ENCODE results near the gene XRCC2.
"Not testable (repeated sequence)": the region's sequence is repeated elsewhere in the genome, so short reads cannot be mapped to it uniquely, and the experiment has no call there.

The XRCC2 gene

GRCh38 chr7:152654971-152655370, 21.0 kb downstream of the XRCC2 start:
- Mint-ChIP-seq H3K27me3 (ENCODE audit: low read depth, poor library complexity) (no peaks in the 10 kb centered on the region), H3K4me1 (no peaks in the 10 kb centered on the region), H3K4me3 (no peak overlapping the region), H3K9me3 (no peaks in the 10 kb centered on the region), H3K36me3 (ENCODE audit: low read depth) (peaks cover 61% of the 10 kb centered on the region), H3K27ac (no peak overlapping the region)
- DNase-seq: no peak
- TF ChIP-seq CTCF (IDR thresholded peaks at IDR 0.05): no peak

- Mint-ChIP-seq H3K4me3 (no peak overlapping the region), H3K4me1 (no peaks in the 10 kb centered on the region), H3K36me3 (ENCODE audit: low read depth) (peaks cover 81% of the 10 kb centered on the region), H3K27ac (peak overlapping the region; percentile 44), H3K27me3 (ENCODE audit: low read depth, poor library complexity) (no peaks in the 10 kb centered on the region), H3K9me3 (peaks cover 23% of the 10 kb centered on the region)
- TF ChIP-seq CTCF (IDR thresholded peaks at IDR 0.05): no peak
- DNase-seq: no peak
Measured at GRCh38 chr7:152649220-152649619, 26.7 kb downstream of the XRCC2 start.

GRCh38 chr7:152647009-152647408, 28.9 kb downstream of the XRCC2 start:
- Mint-ChIP-seq H3K27ac (no peak overlapping the region), H3K4me1 (no peaks in the 10 kb centered on the region), H3K36me3 (ENCODE audit: low read depth) (peaks cover 75% of the 10 kb centered on the region), H3K9me3 (peaks cover 23% of the 10 kb centered on the region), H3K27me3 (ENCODE audit: low read depth, poor library complexity) (no peaks in the 10 kb centered on the region), H3K4me3 (no peak overlapping the region)
- DNase-seq: no peak
- TF ChIP-seq CTCF (IDR thresholded peaks at IDR 0.05): no peak

- peaks cover 23% of the 10 kb centered on the region for H3K9me3 Mint-ChIP-seq
- H3K36me3 Mint-ChIP-seq (ENCODE audit: low read depth): peaks cover 71% of the 10 kb centered on the region
- DNase-seq; H3K4me3 Mint-ChIP-seq; H3K4me1 Mint-ChIP-seq; H3K27ac Mint-ChIP-seq; H3K27me3 Mint-ChIP-seq (ENCODE audit: low read depth, poor library complexity): not testable (repeated sequence)
Measured at GRCh38 chr7:152646579-152646978, 29.4 kb downstream of the XRCC2 start.

- peak overlapping the region; percentile 49 for H3K27ac Mint-ChIP-seq
- peaks cover 16% of the 10 kb centered on the region for H3K9me3 Mint-ChIP-seq
- H3K4me1 Mint-ChIP-seq: no peaks in the 10 kb centered on the region
- no peak overlapping the region for H3K4me3 Mint-ChIP-seq
- TF ChIP-seq CTCF (IDR thresholded peaks at IDR 0.05): no peak
- H3K27me3 Mint-ChIP-seq (ENCODE audit: low read depth, poor library complexity): peaks cover 3% of the 10 kb centered on the region
- peaks cover 61% of the 10 kb centered on the region for H3K36me3 Mint-ChIP-seq (ENCODE audit: low read depth)
- no peak for DNase-seq
Measured at GRCh38 chr7:152643979-152644559, 31.9 kb downstream of the XRCC2 start.

GRCh38 chr7:152641384-152641783, 34.6 kb downstream of the XRCC2 start:
- no peak overlapping the region for H3K27ac Mint-ChIP-seq
- H3K36me3 Mint-ChIP-seq (ENCODE audit: low read depth): peaks cover 34% of the 10 kb centered on the region
- no peak for TF ChIP-seq CTCF (IDR thresholded peaks at IDR 0.05)
- no peak overlapping the region for H3K4me3 Mint-ChIP-seq
- H3K9me3 Mint-ChIP-seq: no peaks in the 10 kb centered on the region
- no peak for DNase-seq
- peaks cover 3% of the 10 kb centered on the region for H3K27me3 Mint-ChIP-seq (ENCODE audit: low read depth, poor library complexity)
- no peaks in the 10 kb centered on the region for H3K4me1 Mint-ChIP-seq
